CD4-positive, alpha-beta T cell treated with Interleukin-17A for 4 hours (primary cell): ENCODE measurements around the gene ZNF418.
"Not testable (repeated sequence)": the region's sequence is repeated elsewhere in the genome, so short reads cannot be mapped to it uniquely, and the experiment has no call there.

Source experiments
- DNase-seq: peaks from one replicate; pipeline ENCODE4 v3.0.0-alpha.2; 2020; ENCODE audit warnings: mixed read lengths

The ZNF418 gene

GRCh38 chr19:57888560-57889231, 46.5 kb downstream of the ZNF418 start, which contains the start of gene ZNF814:
Gene ZNF814 (minus strand): TSS chr19:57889037. CDS start chr19:57888802, 235 bp downstream.
- DNase-seq = peak; percentile 79

- no peak for DNase-seq
Measured at GRCh38 chr19:57888107-57888559, 47.1 kb downstream of the ZNF418 start.

GRCh38 chr19:57887195-57887941, 47.8 kb downstream of the ZNF418 start:
- no peak for DNase-seq

- DNase-seq = no peak
Measured at GRCh38 chr19:57886046-57886445, 49.2 kb downstream of the ZNF418 start.

GRCh38 chr19:57873883-57874799, 61.1 kb downstream of the ZNF418 start:
- not testable (repeated sequence) for DNase-seq

GRCh38 chr19:57872450-57872849, 62.8 kb downstream of the ZNF418 start:
- no peak for DNase-seq
